Kidney (tissue), 14 donors: ENCODE results near the gene FGGY. TPM values are rescaled to one million over a fixed set of nuclear protein-coding genes. Genes with fewer than 3 reads are reported as not detected.
"Not testable (repeated sequence)": the region's sequence is repeated elsewhere in the genome, so short reads cannot be mapped to it uniquely, and the experiment has no call there.

ENCODE experiments used
- DNase-seq, 5 donors: peaks; one replicate each; pipeline ENCODE4 v3.0.0-alpha.2; 2013 to 2020
- FAIRE-seq: peaks from 2 replicates; lab custom pipeline; 2012; peaks lifted over from hg19 to GRCh38; lab: Jason Lieb, UNC
- H3K27ac ChIP-seq, 2 donors: one replicate each; pipeline ENCODE4 v1.7.0; 2013; ENCODE audit warnings: low read depth in 2 of 2, low read length in 2 of 2, inconsistent platforms in 1 of 2
- H3K27me3 ChIP-seq: one replicate; pipeline ENCODE4 v1.7.1; 2013; ENCODE audit warnings: low read length, inconsistent platforms; ENCODE audit not compliant: control insufficient read depth, insufficient read depth
- H3K36me3 ChIP-seq, 3 donors: one replicate each; pipeline versions ENCODE4 v1.7.0 to v1.7.1; 2013; ENCODE audit warnings: low read length in 3 of 3, control low read depth in 1 of 3, inconsistent platforms in 1 of 3; ENCODE audit not compliant: insufficient read depth in 3 of 3, control insufficient read depth in 2 of 3
- H3K4me1 ChIP-seq, 3 donors: one replicate each; pipeline versions ENCODE4 v1.7.0 to v1.7.1; 2013; ENCODE audit warnings: low read length in 3 of 3, inconsistent platforms in 1 of 3, low read depth in 1 of 3; ENCODE audit not compliant: control insufficient read depth in 2 of 3, insufficient read depth in 2 of 3
- H3K4me3 ChIP-seq, 3 donors: one replicate each; pipeline versions ENCODE4 v1.7.0 to v1.8.1; 2013; ENCODE audit warnings: low read length in 3 of 3, control low read depth in 1 of 3, inconsistent platforms in 1 of 3
- H3K9ac ChIP-seq, 3 donors: one replicate each; pipeline versions ENCODE4 v1.7.0 to v1.7.1; 2013; ENCODE audit warnings: low read length in 3 of 3, control low read depth in 1 of 3, inconsistent platforms in 1 of 3
- H3K9me3 ChIP-seq, 3 donors: one replicate each; pipeline versions ENCODE4 v1.7.0 to v1.7.1; 2013; ENCODE audit warnings: low read length in 3 of 3, control low read depth in 1 of 3, inconsistent platforms in 1 of 3; ENCODE audit not compliant: control insufficient read depth in 2 of 3, insufficient read depth in 1 of 3
- CTCF ChIP-seq: IDR thresholded peaks from 3 replicates; pipeline ENCODE4 v1.5.1; 2012; ENCODE audit warnings: mild to moderate bottlenecking, moderate library complexity, borderline replicate concordance; ENCODE audit not compliant: insufficient read depth; ENCODE audit errors: extremely low read depth
- intact Hi-C: fragments of 100-400 bp; cut with DNase I; formaldehyde crosslinking; loops from one replicate; pipeline ENCODE4 v1.11.1; 2022
- polyA plus RNA-seq: library from polyadenylated mRNA; stranded (reverse); fragments of 350-450 nt; fragmentation: Illumina TruSeq; extraction: RNeasy Lipid Tissue Mini Kit (QIAGEN cat#74804); gene quantifications from one replicate; pipeline ENCODE4 v1.2.3, GENCODE V29; 2014; ENCODE audit warnings: low read depth, low replicate concordance; ENCODE audit not compliant: insufficient read depth
- total RNA-seq: library from RNA; stranded (reverse); fragmentation: NEBNext Ultra II Directional; extraction: Animal tissue kit (Norgen Biotek cat#: 25700); gene quantifications from one replicate; pipeline ENCODE4 v1.2.1, GENCODE V29; 2021
- donor health status: control.
- donor health status: control.
- donor health status: control.
- donor health status: control.
- donor health status: control.
- donor health status: DM: yes; HTN: yes; CAD: no.
- donor health status: Normal renal cell carcinoma (clear cell type).

The FGGY gene
- total and polyA plus RNA-seq, 2 donors from 2014 or later: 11.2 to 31.0 TPM

GRCh38 chr1:59641836-59642235 is 344.9 kb downstream of the FGGY start:
- no peak for TF ChIP-seq CTCF
- H3K27ac ChIP-seq: no peak overlapping the region
- H3K4me3 ChIP-seq: no peak overlapping the region
- H3K4me1 ChIP-seq: peaks cover 0 to 8% (median 0%) of the 10 kb centered on the region in 3 donors
- DNase-seq: peak in 2 of 5 donors; percentile 51 to 54
- no peaks in the 10 kb centered on the region for H3K9me3 ChIP-seq
- no peak overlapping the region for H3K9ac ChIP-seq
- no peaks in the 10 kb centered on the region for H3K27me3 ChIP-seq
- peaks cover 0 to 5% (median 0%) of the 10 kb centered on the region in 3 donors for H3K36me3 ChIP-seq
- no peak for FAIRE-seq
- intact Hi-C loops: no loop called here

GRCh38 chr1:59643526-59643925 is 346.6 kb downstream of the FGGY start:
- H3K9ac ChIP-seq: no peak overlapping the region
- no peaks in the 10 kb centered on the region for H3K9me3 ChIP-seq
- TF ChIP-seq CTCF: no peak
- H3K36me3 ChIP-seq: peaks cover 0 to 5% (median 0%) of the 10 kb centered on the region in 3 donors
- no peaks in the 10 kb centered on the region for H3K4me1 ChIP-seq
- no peak overlapping the region for H3K27ac ChIP-seq
- H3K27me3 ChIP-seq: no peaks in the 10 kb centered on the region
- FAIRE-seq (no peak), DNase-seq (no peak)
- intact Hi-C loops: no loop called here
- no peak overlapping the region for H3K4me3 ChIP-seq

DNA sequence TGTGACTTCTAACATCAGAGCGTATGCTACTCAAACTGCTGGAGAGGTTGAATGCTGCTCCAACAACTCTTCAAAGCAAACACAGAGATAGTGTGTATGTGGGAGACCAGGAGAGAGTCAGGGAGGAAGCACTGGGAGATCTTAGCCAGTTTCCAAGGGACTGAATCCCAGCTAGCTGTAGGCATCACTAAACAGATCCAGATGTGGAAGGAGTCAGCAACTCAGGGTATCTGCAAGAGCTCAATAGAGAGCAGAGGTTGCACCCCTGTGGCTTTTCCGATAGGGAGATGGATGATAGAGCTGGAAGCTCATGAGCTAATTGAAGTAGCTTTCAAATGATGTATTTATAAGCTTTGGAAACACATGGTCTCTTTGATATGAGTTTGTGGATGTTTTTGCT is 349.0 kb downstream of the FGGY start:
- no peak for FAIRE-seq
- TF ChIP-seq CTCF: no peak
- intact Hi-C loops: no loop called here
- Histone ChIP-seq H3K9ac (no peak overlapping the region), H3K4me3 (no peak overlapping the region), H3K4me1 (no peaks in the 10 kb centered on the region), H3K27me3 (no peaks in the 10 kb centered on the region), H3K36me3 (no peaks in the 10 kb centered on the region), H3K9me3 (no peaks in the 10 kb centered on the region), H3K27ac (no peak overlapping the region)
- no peak for DNase-seq

- H3K36me3 ChIP-seq, H3K4me1 ChIP-seq, intact Hi-C loops, FAIRE-seq, DNase-seq, H3K9me3 ChIP-seq, H3K27ac ChIP-seq, H3K9ac ChIP-seq, H3K4me3 ChIP-seq, H3K27me3 ChIP-seq: not testable (repeated sequence)
These were observed 356.5 kb downstream of the FGGY start for GRCh38 chr1:59653142-59653958.
